ENCODE measurements around the gene NPR3.

NPR3 gene

DNA sequence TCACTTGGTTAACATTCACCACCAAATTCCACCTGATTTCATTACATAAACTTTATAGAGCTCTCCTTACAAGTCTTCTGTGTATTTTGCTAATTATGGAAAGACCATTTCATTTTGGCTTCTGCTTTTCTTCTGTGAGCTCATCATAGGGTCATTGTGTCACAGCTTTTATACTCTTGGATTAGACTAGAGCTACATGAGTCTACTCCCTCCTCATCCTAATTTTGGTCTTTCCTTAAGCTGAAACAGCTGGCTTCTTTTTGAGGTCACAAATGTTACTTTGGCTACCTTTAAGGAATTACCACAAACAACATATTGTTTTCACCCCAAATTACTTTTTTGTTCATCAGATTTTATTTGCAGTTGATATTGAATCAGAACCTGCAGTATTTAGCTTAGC is 103.0 kb downstream of the NPR3 start:
- DNase-seq, result no peak

DNA sequence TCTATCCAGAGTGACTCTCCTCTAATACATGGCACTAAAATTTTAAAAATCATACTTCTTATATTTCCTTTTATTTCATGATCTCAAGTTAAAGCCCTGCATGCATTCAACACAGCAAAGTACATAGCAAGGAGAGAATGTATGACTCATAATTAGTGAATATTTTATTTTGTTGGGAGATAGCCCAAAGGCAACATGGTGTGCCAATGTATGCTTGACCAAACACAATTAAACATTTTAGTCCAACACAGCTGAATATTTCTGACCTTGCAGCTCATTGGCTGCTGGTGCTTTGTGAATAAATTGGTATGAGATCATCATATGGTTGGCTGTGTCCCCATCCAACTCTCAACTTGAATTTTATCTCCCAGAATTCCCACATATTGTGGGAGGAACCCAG is 103.5 kb downstream of the NPR3 start:
- no peak for DNase-seq

DNA sequence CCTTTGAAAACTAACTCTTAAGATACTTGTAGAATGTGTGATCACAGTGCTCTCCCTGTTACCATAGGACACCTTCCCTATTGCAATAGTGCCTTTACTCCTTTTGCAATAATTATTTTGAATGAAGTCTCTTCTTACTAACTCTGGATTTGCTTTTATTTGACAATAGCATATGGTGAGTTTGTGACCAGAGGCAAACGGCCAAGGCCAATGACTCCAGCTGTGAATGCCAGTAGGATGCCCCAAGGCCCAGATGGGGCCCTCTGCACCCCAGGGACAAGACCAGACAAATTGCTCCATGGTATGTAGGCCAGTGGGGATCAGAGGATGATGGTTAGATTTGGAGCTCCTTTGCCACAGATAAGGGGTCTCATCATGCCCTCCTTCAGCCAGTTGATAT is 116.9 kb downstream of the NPR3 start:
- DNase-seq, result no peak

DNA sequence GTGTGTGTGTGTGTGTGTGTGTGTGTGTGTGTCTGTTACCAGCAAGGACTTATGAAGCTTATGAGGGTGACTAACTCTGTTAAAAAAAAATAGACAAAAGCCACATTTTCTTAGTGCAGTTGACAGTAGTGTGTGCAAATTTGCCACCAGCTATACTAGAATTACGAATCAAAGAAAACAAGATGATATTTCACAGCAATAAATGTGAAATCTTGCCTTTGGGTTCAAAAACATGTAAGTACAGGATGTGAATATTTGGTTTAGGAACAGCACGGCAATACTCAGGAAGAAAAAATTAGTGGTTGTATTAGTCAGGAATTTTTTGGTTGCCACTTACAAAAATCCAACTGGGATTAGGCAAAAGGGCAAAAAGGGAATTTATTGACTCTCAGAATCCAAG is 117.4 kb downstream of the NPR3 start:
- no peak for DNase-seq

DNA sequence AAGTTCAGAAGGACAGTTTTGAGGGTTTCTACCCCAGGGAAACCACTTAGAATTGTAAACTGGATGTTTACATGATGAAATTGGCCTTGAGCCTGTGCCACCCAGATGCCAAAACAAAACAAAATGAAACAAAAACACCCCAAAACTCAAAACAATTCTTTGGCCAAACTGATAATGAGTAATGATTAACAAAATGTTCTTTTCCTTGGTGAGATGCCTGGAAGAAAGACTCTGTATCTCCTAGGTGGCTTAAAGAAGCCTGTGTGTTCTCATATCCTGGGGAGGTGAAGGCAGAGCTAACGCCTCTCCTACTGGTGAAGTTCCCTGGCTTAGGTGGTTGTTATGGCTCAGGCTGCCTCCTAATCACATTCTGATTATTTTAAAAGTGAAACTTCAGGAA is 120.5 kb downstream of the NPR3 start:
- DNase-seq, result no peak

DNA sequence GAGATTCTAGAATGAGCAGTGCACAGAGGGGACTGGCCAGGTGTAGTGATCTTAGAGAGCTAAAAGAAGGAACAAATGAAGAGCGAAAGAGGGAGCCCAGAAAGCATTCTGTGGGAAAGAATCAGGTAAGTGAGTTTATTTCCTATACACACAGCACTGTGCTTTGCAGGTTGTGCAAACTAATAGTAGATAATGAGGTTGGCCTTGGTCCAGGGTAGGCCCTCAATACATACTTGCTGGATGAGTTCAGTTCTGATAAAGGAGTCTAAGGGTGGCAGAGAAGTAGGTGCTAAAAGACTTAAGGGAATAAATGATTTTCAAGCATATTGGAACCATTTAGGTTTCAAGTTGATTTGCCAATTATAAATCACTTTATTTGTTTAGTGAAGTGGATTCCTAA is 122.0 kb downstream of the NPR3 start:
- DNase-seq, result no peak

DNA sequence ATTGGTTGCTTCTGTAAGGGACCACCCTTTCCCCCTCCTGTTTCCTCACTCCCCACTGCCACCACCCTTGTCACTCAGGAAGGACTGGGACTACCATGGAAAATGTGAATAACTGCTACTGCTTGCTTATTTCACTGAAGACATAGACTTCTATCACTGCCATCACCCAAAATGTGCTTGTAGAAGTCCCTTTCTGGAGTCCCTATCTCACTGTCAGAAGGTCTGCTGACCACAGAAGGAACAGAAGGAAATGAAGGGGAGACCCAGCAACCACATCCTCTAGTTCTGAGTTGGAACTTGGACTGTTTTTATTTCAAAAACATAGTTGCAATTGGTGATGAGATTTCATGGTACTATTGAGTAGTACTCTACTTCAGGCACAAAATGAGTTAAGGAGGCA is 122.5 kb downstream of the NPR3 start:
- no peak for DNase-seq

DNA sequence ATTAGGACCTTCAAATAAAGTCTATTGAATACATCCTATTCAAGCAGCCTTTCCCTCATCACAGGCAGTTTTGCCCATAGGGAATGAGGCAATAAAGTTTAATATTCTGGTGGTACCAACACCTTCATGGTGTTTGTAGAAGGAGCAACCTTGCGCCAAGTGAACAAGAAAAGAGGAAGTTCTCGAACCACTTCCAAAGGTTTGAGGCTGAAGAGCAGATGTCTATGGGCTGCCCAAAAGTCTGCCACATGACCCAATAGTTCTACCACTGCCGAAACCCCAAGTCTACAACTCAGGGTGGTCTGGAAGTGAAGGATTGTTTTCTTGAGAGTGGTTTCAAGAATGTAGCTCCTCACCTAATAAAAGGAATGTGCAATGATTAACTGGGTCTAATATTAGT is 123.1 kb downstream of the NPR3 start:
- no peak for DNase-seq

DNA sequence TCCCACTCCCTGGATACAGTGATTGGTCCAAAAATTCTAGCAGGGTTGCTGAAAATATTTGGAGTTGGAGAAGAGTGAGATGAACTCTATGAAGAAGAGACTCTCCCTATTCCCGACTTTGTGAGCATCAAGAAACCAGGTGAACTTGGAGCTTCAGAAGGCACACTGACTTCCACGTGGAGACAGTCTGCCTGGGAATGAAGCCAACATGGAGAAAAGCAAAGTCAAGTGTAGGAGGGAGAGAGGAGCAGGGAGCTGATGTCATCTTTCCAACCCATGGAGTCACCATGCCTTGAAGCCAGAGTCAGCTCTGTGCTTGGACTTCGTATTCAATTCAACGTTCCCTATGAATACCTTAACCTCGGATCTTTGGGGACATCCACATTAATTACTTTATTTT is 125.1 kb downstream of the NPR3 start:
- DNase-seq, result no peak

DNA sequence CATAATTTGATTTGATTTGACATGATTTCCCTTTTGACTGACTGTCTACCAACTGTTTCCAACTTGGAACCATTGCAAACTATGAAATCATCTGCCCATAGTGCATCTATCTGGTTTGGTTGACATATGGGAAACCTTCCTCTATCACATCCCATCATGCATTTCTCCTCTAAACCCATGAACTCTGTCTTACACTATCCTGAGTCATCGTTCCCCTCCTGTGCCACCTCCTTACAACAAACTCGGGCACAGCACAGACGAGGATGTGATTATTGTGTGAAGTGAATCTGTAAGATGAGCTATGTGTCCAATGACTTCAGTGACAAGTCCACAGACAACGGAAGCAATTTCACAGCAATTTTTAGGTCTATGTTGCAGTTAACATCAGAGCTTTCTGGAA is 126.1 kb downstream of the NPR3 start:
- DNase-seq, result no peak

DNA sequence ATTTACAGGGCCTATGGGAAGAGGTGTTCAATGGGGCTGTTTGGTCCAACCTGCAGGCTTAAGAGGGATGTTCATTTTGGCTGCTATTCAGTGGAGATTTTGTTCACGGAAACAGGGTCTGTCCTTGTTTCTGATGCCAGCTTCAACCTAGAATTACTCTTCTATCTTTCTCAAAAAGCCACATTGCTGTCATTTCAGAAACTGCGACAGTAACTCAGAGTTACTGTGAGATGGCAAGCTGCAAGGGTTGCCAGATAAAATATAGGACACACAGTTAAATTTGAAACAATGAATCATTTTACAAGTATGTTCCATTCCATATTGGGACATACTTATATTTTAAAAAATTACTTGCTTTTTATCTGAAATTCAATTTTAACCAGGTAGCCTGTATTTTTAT is 128.0 kb downstream of the NPR3 start:
- DNase-seq, result no peak

DNA sequence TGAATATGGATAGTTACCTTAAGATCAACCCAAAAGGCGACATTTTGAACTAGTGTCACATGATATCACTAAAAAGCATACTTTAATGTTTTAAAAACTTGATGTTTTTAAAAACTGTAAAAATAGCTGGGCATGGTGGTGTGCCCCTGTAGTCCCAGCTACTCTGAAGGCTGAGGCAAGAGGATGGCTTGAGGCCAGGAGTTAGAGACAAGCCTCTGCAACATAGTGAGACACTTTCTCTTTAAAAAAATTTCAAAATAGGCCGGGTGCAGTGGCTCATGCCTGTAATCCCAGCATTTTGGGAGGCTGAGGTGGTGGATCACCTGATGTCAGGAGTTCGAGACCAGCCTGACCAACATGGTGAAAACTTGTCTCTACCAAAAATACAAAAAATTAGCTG is 129.5 kb downstream of the NPR3 start:
- no peak for DNase-seq
